ENCODE results near the gene TSHZ2. TPM values are rescaled to one million over a fixed set of nuclear protein-coding genes. Genes with fewer than 3 reads are reported as not detected.

TSHZ2 gene
- total RNA-seq, 1 donor from 2014 or later = 10.1 TPM

DNA sequence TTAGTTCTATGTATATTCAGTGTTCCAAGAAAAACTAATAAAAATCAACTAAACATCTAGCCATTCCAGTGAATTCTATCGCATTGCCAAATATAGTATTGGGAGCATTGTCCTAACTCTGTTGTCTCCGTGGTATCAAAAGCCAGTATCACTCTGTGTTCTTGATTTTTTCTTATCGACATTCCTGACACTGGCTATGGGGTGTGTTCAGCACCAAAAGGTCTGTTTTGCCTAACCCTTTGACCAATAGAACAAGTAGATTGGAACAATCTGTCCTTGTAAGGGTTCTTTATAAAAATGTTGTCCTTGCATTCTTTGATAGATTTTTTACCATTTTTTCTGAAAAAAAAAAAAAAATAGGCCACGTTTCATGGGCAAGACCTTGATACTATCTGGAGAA lies 161.5 kb downstream of the TSHZ2 start:
- no peak for DNase-seq

DNA sequence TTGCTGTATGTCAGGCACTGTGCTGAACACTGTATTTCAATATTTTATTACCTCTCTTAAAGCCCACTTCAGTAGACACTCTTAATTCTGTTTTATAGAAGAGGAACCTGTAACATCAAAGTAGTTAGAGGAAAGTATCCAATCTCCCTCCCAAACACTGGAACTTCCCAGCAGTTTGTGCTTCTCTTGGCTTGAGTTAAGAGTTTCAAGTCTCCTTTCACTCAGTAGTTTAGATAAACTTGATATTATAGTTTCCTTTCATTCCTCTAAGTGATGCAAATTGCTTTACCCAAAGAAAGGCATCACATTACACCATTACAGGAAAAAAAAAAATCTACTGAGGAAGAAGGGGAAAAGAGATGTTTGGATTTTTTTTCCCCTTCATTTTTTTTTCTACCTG lies 164.3 kb downstream of the TSHZ2 start:
- no peak for DNase-seq

DNA sequence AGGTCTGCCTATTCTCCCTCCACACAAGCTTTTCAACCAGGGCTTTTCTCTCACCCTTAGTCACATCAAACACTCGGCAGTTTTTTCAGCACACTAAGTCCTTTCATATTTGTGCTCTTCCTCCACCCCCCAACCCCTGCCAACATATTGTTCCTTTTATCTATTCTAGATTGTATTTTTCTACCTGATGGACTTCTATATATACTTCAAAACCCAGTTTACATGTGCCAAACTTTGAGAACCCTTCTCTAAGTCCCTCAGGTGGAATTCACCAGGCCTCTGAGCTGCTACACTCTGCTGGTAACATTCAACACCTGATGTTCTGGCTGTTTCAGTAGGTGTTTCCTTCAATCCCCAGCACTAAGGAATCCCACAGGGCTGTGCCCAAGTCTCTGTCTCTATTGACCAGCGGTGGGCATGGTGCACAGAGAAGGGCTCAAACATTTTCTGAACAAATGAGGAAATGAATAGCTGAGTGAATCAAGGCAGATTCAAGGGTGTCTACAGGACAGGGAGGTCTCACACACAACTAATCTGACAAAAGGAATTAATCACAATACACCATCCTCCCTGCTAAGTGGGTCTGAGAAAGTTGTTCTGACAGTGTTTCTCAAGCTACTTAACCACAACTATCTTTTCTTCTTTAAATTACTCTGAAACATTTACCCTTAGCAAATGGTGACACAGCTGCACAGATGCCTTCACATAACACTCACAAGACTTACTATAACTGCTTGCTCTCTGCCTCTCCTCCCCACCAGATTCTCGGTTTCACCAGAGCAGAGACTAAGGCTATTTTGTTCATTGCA lies 166.5 kb downstream of the TSHZ2 start:
- DNase-seq = no peak

DNA sequence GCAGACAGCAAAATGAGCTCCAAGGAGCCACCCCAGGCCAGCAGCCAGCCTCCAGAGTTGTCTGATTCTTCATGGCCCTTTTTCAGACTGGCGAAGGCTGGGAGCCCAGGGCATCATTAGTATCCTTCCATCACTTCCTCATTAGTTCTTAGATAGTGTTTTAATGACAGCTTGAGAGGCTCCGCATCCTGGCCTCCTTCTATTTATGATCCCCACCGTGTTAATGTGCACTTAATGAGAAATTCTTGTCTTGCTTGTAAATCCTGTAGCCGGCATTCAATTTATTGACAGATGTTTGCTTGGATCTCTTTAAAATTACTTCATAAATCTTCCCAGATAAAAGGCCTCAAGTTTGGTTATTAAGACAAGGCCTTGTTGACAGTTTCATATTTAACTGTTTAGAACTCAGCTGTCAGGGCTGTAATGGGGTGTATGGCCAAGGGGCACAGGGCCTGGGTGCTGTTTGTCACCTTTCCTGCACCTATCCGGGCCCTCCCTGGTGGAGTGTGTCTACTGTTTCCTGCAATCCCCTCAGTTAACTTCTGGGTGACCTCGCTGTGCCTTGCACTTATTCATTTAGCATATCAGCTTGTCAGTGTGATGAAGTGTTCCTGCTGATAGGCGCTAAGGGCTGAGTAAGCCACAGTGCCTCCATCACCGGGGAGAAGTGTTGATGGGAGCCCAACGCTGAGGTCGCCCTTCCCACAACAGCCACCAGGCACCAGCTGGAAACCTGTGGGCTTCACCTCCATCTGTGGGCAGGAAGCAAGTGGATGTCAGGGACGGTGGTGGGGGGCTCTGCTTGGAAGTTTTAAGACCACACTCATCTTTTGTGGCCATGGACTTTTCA lies 169.3 kb downstream of the TSHZ2 start:
- DNase-seq = no peak

DNA sequence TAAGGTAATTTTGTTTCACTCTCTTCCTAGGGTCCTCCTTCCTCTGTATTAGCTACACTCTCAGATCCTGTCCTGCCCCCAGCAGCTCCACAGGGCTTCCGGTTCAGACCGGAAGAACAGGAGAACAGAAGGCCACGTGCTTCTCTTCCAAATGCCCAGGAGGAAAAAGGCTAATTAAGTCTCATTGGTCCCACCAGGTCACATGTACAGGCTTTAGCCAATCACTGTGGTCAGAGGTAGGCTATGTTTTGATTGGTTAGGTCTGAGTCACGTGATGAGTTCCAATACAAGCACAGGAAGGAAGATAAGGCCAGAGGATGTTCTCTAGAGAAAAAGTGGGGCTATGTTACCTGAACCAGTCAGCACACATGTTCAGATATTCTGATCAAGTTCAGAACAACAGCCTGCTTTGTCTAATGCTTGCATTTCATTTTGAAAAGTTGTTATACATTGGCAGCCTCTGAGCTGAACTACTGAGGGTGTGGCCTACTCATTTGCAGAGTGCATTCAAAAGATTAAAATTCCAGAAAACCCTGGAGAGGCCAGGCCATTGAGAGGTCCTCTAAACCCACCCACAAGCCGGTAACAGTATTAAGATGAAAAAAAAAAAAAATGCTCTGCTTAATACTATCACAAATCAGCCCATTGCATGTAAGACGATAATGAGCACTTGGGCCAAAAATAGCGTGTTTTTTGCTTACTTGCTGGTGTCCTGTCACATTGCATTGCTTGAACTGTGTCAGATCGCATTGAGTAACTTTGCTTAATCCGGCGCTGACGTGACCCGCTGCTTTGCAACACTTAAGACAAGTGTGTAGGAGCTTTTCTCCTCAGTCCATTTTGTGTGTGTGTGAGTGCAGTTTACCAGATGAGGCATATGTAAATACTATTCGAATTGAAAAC lies 170.3 kb downstream of the TSHZ2 start:
- DNase-seq = no peak

DNA sequence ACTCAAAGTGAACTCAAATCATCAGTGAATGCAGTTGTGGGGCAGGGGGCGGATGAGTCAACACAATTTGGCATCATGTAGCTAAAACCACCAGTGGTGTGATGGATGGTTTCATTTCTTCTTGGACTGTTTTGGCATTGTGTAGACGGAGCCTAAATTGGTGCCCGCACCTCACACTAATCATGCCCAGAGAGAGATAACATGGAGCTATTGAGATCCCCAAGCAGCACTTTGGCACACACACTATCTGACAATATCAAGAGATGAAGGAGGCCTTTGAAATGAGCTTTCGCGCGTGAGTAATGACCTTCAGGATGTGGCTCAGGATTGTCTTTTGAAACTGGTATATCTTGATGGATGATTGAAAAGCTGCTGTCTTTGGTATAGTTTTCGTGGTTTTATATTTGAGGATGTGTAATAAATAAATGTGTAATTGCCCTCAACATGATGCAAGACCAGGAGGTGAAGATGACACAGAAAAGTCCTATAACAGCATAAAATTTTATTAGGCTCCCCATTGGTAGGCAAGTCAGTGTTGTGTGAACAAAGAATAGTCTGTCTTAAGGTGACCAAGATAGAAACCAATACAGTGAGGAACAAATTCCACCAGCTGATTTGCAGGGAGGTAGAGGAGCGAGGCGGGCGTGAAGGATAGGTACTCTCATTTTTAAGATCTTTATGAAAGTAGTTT lies 174.2 kb downstream of the TSHZ2 start:
- no peak for DNase-seq

DNA sequence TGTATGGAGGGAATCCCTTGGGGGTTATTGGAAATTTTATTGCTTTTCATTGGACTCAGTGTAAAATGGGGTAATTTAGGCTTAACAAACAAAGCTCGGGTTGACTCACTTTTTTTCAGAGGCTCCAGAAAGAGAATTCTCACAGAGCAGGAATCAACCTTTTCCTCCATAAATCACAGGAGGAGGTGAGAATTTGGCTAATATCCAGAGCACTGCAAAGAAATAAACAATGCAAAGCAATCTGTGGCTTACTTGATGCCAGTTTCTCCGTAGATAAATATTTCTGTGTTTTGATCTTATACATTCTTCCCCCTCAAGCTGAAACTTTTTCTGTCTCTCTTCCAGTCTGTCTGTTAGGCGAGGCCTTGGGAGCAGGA lies 176.6 kb downstream of the TSHZ2 start:
- DNase-seq = no peak

DNA sequence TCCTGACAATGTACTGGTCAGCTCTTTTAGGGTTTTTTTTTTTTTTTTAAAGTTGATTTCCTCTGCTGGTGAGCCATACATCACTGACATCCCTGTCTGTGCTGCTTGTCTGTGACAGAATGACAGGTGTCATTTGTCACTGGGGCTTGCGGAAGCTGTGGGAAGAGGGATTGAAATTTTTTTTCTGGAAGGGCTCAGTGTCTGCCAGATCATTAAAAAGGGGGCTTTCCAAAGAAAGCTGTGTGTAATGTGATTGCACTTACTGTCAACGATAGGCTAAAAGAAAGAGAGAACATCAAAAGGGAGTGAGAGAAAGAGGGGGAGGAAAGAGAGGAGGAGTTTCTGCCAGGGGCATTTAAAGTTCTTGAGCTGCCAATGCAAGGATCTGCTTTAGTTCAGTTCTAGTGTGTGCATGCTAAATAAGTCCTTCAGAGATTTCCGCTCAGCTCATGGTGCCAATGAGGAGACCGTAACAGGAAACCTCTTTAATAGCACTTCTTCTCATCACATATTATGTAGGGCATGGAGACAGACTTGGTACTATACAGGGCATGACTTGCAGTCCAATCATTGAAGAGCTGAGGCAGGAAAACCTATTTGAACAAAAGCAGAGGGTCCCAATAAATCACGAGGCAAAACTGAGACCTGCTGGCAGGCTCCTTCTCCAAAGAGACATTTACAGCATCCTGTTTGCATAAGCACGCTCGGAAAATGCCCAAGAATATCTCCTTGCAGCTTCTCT lies 177.2 kb downstream of the TSHZ2 start:
- DNase-seq = peak; percentile 87

DNA sequence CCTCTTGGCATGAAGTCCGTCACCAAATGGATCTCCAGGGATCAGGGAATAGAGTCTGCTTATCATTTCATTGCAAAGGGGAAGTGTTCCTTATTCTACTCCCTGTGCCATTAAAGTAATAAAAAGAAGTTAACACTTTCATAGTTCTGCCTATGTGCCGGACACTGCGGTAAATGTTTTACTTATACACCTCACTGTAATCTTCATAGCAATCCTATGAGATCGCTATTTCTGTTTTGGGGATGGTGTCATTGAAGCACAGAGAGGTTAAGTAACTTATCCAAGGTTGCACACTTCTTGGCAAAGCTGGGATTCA lies 177.7 kb downstream of the TSHZ2 start:
- DNase-seq = peak; percentile 79

DNA sequence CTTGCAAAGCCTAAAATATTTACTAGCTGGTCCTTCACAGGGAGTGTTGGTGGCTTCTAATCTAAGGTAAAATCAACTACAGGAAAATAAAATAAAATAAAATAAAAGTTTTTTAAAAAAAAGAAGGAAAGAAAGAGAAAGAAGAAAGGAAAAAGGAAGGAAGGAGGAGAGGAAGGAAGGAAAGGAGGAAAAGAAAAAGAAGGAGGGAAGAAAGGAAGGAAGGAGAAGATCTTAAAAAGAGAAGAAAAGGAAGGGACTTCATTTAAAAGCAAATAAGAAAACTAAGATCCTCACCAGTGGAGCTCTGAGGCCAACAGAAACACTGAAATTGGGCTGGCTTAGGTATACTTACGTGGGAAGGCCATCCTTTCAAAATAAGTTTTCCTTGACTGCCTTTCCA lies 178.4 kb downstream of the TSHZ2 start:
- DNase-seq = no peak

DNA sequence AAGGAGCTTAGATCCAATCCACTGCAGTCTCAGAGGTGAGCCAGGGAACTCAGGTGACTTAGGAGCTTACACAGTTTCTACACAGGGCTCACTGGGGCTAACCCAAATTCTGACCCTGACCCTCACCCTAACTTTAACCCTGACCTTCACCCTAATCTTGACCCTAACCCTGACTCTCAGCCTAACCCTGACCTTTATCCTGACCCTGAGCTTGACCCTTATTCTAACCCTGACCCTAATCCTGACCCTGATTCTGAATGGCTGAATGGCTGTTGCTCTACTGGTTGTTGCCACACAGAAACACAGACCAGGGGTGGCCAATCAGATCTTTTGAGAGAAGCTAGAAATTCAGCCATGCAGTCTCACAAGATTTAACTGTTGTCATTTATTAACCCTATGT lies 180.1 kb downstream of the TSHZ2 start:
- no peak for DNase-seq

DNA sequence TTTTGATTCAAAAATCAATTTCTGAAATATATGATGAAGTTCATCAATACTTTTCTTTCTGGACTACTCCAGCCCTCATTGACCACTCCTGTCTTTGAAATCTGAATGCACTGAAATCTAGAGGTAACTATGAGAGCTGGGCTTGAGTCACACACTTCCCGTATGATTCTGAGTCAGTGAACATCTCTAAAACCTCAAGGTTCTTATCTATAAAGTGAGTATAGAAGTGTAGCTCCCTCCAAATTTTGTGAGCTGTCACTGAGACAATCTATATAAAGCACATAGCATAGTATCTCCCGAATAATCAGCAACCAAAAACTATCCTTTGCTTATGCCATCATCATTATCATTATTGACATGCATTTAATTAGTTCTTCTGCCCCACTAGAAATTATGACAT lies 182.4 kb downstream of the TSHZ2 start:
- no peak for DNase-seq

DNA sequence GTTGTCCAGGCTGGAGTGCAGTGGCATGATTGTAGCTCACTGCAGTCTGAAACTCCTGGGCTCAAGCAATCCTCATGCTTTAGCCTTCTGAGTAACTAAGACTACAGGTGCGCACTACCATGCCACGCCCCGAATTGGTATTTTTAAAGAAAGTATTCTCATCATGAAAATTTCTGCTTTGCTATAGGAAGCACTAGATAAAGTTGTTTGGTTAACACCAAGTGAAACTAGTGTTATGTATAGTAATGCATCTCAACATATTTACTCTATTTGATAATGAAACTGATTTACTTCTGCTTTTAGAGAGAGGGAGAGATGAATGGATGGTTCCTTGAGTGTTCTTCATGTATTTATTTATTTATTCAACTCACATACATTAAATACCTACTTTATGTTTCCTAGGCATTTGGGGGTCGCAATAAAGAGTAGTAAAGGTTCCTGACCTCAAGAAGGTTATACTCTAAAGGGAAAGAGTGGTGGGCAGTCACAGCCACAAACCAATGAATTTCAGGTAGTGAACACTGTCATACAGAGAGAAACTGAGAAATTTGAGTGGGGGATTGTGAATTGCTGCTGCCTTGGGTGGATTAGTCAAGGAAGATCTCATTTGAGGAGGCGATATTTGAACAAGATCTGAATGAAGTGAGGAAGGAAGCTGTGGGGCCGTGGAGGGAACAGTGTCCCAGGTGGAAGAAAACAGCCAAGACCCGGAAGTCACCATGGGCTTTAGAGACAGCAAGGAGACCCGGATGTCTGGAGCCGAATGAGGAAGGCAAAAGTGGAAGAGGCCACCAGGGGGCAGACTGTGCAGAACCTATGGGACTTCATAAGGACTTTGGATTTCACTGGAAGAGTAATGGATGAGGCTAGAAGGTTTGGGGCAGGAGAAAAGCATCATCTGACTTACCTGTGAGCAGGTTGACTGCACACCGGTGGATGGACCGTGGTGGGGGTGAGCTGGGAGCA lies 185.6 kb downstream of the TSHZ2 start:
- no peak for DNase-seq

DNA sequence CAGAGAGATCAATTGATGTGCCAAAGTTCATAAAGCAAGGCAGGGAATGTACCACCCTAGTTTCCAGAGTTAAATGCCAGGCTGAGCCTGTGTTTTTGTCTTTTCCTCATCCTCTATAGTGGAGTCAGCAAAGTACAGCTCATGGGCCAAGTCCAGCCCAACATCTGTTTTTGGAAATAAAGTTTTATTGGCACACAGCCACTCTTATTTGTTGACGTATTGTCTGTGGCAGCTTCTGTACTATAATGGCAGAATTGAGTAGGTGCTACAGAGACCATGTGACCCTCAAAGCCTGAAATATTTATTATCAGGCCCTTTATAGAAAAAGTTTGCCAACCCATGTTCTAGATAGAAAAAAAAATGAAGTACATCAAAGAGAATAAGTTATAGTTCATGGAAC lies 187.0 kb downstream of the TSHZ2 start:
- DNase-seq = no peak

DNA sequence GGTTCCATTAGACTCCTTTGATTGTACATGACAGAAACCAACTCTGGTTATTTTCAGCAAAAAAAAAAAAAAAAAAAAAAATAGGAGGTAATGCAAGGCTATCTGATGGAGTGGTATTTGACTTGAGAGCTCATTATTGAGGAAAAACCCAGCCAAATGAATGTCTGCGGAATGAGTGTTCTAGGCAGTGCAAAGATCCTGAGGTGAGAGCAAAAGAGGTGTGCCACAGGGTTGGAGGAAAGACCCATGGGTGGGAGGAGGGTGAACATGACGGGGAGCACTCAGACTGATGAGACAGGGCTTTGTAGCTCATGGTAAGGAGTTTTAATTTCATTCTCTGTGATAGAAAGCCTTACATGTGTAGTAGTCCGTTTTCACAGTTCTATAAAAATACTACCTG lies 188.9 kb downstream of the TSHZ2 start:
- no peak for DNase-seq

DNA sequence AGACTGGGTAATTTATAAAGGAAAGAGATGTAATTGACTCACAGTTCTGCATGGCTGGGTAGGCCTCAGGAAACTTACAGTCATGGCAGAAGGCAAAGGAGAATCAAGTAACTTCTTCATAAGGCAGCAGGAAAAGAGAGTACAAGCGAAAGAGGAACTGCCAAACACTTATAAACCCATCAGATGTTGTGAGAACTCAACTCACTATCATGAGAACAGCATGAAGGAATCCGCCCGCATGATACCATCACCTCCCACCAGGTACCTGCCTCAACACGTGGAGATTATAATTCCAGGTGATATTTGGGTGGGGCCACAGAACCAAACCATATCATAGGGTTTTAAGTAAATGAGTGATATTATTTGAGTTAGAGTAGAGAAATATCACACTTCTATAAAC lies 189.3 kb downstream of the TSHZ2 start:
- no peak for DNase-seq

DNA sequence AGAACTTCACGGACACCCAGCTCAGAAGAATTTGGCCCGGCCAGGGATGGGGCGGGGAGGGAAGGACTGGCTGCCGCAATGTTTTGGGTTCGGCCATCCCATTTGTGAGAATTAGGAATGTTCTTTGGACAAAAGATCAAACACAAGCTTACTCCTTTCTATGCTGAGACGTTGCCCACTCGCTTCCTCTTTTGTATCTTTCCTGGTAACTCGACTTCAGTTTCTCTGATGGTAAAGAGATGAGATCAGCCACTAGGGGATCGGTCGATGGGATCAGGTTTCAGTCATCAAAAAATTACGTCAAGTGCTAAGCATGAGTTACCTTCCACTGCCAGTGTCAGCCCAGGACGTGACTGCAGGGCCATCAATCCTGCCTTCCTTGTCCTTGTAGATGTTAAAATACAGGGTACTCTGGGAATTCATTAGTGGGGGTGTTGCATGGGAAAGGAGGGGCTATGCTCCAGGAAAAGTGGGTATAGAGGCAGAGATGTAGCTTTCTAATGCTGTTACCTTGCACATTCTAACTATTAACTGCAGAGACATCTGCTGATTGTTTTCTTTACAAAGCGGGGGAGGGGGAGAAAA lies 190.2 kb downstream of the TSHZ2 start:
- peak; percentile 80 for DNase-seq

DNA sequence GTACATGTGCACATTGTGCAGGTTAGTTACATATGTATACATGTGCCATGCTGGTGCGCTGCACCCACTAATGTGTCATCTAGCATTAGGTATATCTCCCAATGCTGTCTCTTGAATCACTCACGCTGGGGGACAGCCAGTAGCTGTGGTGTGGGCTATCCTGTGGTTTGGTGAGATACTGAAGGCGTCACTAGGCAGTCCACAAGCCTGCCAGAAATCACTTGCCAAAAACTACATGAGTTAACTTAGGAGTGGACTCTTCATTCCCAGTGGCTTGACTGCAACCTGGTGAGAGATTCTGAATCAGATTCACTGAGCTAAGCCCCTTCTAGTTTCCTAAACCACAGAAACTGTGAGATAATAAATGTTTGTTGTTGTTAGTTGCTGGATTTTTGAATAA lies 191.3 kb downstream of the TSHZ2 start:
- DNase-seq = no peak

DNA sequence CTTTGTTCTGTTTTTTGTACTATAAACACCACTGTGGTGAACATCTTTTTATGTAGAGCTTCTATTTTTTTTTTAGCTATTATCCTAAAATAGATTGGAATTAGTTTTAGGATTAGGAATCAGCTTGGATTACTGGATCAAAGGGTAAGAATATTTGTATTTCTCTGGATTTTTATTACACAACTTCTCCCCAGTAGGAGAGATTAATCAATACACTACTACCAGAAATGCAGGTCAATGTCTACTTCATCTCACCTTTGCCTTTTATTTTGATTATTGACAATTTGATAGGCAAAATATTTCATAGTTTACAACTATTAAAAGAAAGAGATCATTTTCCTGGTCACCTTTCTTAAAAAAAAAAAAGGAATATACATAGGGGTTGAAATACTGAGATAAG lies 191.9 kb downstream of the TSHZ2 start:
- DNase-seq = no peak

DNA sequence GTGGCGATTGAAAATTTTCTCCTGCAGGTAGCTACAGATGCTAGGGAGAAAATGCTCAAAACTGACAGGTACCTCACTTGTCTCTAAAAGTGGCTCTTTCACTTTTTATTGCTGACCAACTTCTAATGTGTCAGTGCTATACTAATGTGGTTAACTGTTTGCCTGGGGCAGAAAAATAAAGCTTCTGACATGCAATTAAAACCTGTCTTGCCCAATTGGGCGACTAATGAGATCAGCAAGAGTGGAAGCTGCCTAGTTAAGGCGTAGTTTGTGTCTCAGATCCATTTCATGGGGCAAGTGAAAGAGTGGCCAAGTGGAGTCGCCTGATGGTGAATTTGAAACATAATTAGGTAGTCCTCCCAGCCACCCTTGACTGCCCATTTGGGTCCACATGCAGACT lies 193.3 kb downstream of the TSHZ2 start:
- DNase-seq = no peak

Measured in skin of body (tissue), 2 donors.